ENCODE results near the gene PI4KB. TPM values are rescaled to one million over a fixed set of nuclear protein-coding genes. Genes with fewer than 3 reads are reported as not detected.

The PI4KB gene
- total and polyA plus RNA-seq, 10 donors: 25.6 to 85.4 (median 66.3) TPM

DNA sequence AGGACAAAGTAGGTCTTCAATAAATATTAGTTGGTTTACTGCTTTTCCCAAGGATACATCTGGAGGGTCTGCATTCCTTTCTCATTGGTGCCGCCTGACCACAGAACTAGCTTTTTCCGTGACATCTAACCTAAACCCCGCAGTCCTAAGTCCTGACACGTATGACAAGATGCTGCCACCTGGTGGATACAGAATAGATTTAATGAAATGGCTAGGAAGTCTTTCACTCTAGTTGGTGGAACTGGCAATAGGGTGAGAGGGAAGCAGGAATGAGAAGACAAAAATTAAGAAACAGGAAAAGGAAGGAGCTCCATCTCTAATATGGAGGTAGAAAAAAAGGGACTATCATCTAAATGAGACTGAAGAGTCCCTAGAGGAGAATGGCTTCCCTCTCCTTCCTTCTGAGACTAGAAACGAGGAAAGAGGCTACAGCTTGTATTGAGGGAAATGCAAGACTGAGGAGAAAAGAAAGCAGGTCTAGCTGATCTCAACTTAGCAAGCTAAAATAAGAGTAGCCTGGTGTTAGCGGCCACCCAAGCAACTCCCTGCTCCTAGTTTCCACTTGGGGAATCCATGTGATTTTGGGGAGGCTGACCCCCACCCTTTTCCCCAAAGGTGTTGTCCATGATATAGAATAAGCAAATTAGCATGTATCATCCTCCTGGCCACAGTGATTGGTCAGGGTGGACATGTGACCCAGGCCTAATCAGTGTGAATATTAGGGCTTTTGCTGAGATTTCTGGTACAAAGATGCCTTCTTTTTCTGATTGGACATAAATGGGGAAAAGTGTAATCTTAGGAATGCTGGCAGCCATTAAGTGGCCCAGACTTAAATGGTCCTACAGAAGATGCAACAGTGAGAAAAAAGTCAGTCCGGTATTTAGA, 13.9 kb upstream of the PI4KB start:
- no peak for DNase-seq
- H3K36me3 ChIP-seq: peaks cover 0 to 48% (median 37%) of the 10 kb centered on the region in 6 donors
- H3K4me3 ChIP-seq: no peak overlapping the region
- no peaks in the 10 kb centered on the region for H3K9me3 ChIP-seq
- peak overlapping the region; percentile 35 to 69 (median 60) for H3K27ac ChIP-seq
- TF ChIP-seq, protein P1, sequence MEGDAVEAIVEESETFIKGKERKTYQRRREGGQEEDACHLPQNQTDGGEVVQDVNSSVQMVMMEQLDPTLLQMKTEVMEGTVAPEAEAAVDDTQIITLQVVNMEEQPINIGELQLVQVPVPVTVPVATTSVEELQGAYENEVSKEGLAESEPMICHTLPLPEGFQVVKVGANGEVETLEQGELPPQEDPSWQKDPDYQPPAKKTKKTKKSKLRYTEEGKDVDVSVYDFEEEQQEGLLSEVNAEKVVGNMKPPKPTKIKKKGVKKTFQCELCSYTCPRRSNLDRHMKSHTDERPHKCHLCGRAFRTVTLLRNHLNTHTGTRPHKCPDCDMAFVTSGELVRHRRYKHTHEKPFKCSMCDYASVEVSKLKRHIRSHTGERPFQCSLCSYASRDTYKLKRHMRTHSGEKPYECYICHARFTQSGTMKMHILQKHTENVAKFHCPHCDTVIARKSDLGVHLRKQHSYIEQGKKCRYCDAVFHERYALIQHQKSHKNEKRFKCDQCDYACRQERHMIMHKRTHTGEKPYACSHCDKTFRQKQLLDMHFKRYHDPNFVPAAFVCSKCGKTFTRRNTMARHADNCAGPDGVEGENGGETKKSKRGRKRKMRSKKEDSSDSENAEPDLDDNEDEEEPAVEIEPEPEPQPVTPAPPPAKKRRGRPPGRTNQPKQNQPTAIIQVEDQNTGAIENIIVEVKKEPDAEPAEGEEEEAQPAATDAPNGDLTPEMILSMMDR (IDR thresholded peaks at IDR 0.05 in 8 of 11, conservative IDR thresholded peaks at IDR 0.05 in 3 of 11): peak; percentile 51 to 83 (median 76)
- TF ChIP-seq POLR2A (IDR thresholded peaks at IDR 0.05) (no peak), POLR2AphosphoS5 (IDR thresholded peaks at IDR 0.05) (peak in 1 of 3 donors; percentile 67)
- H3K4me1 ChIP-seq: peaks cover 13 to 65% (median 36%) of the 10 kb centered on the region in 6 donors
- intact Hi-C loops (cut with DNase I; ENCODE audit: low total_unique reads): loop anchor here (10.0 kb wide), 1 partner anchor 56 kb away; the partner anchor contains the start of gene ZNF687
- no peaks in the 10 kb centered on the region for H3K27me3 ChIP-seq (replicated peaks in 1 of 7)
- WGBS, 5 donors: 29 to 37% (median 34%) methylated on average over 7 of the region's 7 CpGs

DNA sequence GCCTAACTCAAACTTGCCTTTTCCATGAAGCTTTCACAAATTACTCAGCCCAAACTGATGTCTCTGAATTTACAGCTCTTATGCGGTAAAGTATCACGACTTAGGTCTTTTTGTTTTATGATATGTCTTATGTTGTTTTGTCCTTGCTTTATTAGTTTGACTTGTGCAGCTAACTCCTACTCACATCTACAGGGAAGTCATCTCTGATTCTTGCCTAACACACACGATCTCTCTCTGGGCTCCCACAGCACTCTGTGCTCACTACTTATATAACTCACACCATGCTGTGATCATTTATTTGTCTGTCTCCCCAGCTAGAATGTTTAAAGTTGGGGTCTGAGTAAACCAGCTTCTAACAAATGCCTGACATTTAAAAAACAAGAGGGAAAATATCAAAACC, 9.3 kb upstream of the PI4KB start:
- Histone ChIP-seq H3K36me3 (peaks cover 0 to 4% (median under 1%) of the 10 kb centered on the region in 6 donors), H3K27ac (no peak overlapping the region), H3K4me1 (peaks cover 8 to 19% (median 11%) of the 10 kb centered on the region in 6 donors), H3K27me3 (replicated peaks in 1 of 7) (no peaks in the 10 kb centered on the region), H3K9me3 (no peaks in the 10 kb centered on the region), H3K4me3 (no peak overlapping the region)
- 90 to 96% (median 91%) methylated on average over 3 of the region's 3 CpGs for WGBS, 5 donors
- intact Hi-C loops (cut with DNase I; ENCODE audit: low total_unique reads): no loop called here
- DNase-seq: no peak
- no peak for TF ChIP-seq POLR2A (IDR thresholded peaks at IDR 0.05)
- TF ChIP-seq, protein P1 (IDR thresholded peaks at IDR 0.05 in 8 of 11, conservative IDR thresholded peaks at IDR 0.05 in 3 of 11): no peak

DNA sequence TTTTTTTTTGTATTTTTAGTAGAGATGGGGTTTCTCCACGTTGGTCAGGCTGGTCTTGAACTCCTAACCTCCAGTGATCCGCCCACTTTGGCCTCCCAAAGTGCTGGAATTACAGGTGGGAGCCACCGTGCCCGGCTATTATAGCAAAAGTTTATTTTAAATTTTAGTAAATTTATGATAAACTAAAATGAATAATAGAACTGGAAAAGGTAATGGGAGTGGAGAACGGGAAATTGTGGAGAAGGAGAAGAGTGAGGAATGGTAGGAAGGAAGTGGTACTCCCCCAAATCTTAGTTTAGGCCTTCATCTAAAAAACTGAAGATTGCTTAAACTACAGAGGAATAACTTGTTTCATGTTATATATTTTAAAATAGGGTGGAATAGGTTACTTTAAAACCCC, 7.6 kb upstream of the PI4KB start:
- TF ChIP-seq, protein P1 (IDR thresholded peaks at IDR 0.05 in 8 of 11, conservative IDR thresholded peaks at IDR 0.05 in 3 of 11): no peak
- TF ChIP-seq POLR2AphosphoS5 (IDR thresholded peaks at IDR 0.05) (no peak), POLR2A (IDR thresholded peaks at IDR 0.05) (no peak)
- intact Hi-C loops (cut with DNase I; ENCODE audit: low total_unique reads): no loop called here
- DNase-seq: no peak
- Histone ChIP-seq H3K4me3 (no peak overlapping the region), H3K9me3 (no peaks in the 10 kb centered on the region), H3K4me1 (peaks cover 0 to 2% (median 0%) of the 10 kb centered on the region in 6 donors), H3K36me3 (no peaks in the 10 kb centered on the region), H3K27me3 (replicated peaks in 1 of 7) (no peaks in the 10 kb centered on the region), H3K27ac (no peak overlapping the region)
- WGBS, 5 donors: 81 to 93% (median 83%) methylated on average over 5 of the region's 5 CpGs

All from spleen (tissue), 11 donors.